Lung (tissue), 12 donors: Measurements from ENCODE around the gene LPAR3. TPM values are rescaled to one million over a fixed set of nuclear protein-coding genes. Genes with fewer than 3 reads are reported as not detected.

Source experiments
- ATAC-seq: fragments of 200-7000 bp; cut with Tn5 transposase; one replicate; pipeline ENCODE4 v1.9.1; 2020; ENCODE audit warnings: moderate number of reproducible peaks; ENCODE audit not compliant: insufficient read depth, low FRiP score
- DNase-seq, 3 donors: peaks; one replicate each; pipeline ENCODE4 v3.0.0-alpha.2; 2013 to 2017
- H3K27ac ChIP-seq, 2 donors: one replicate each; pipeline ENCODE4 v1.5.1; 2013; ENCODE audit warnings: mild to moderate bottlenecking in 2 of 2, moderate library complexity in 2 of 2, control low read depth in 1 of 2, inconsistent platforms in 1 of 2, low read depth in 1 of 2, low read length in 1 of 2
- H3K27me3 ChIP-seq, 3 donors: one replicate each; pipeline ENCODE4 v1.5.1; 2013; ENCODE audit warnings: low read length in 2 of 3; ENCODE audit not compliant: control insufficient read depth in 3 of 3, insufficient read depth in 3 of 3
- H3K36me3 ChIP-seq, 4 donors: one replicate each; pipeline ENCODE4 v1.5.1; 2013; ENCODE audit warnings: low read length in 4 of 4, mild to moderate bottlenecking in 1 of 4, moderate library complexity in 1 of 4; ENCODE audit not compliant: control insufficient read depth in 4 of 4, insufficient read depth in 4 of 4
- H3K4me1 ChIP-seq, 5 donors: one replicate each; pipeline ENCODE4 v1.5.1; 2013; ENCODE audit warnings: low read length in 5 of 5, mild to moderate bottlenecking in 2 of 5, moderate library complexity in 1 of 5; ENCODE audit not compliant: control insufficient read depth in 5 of 5, insufficient read depth in 5 of 5
- H3K4me3 ChIP-seq: one replicate; pipeline ENCODE4 v1.5.1; 2013; ENCODE audit warnings: mild to moderate bottlenecking, control low read depth, moderate library complexity
- H3K9ac ChIP-seq, 2 donors: one replicate each; pipeline ENCODE4 v1.5.1; 2013; ENCODE audit warnings: low read length in 2 of 2, control low read depth in 1 of 2; ENCODE audit not compliant: insufficient read depth in 1 of 2
- H3K9me3 ChIP-seq, 4 donors: one replicate each; pipeline ENCODE4 v1.5.1; 2013; ENCODE audit warnings: low read length in 3 of 4, mild to moderate bottlenecking in 1 of 4, moderate library complexity in 1 of 4; ENCODE audit not compliant: control insufficient read depth in 4 of 4, insufficient read depth in 3 of 4
- WGBS, 2 donors: extraction: QIAGEN DNeasy Blood & Tissue Kit; methylation state at CpG; one replicate each; pipeline ENCODE4 v1.1.7; 2013; 5-methylcytosine and 5-hydroxymethylcytosine counted together
- polyA plus RNA-seq, 2 donors: library from polyadenylated mRNA; stranded (reverse); fragments of 200-250 nt; gene quantifications; one replicate each; pipeline ENCODE4 v1.2.1, GENCODE V29; 2013
- total RNA-seq, 2 donors: library from RNA; depleted of rRNA in 1 of 2; stranded (reverse); fragments of >200 nt in 1 of 2; gene quantifications; one replicate each; pipeline ENCODE4 v1.2.1, GENCODE V29; 2014 to 2021
- TF ChIP-seq, protein P1 (sequence below): IDR thresholded peaks from 2 replicates; pipeline ENCODE4 v1.5.1; 2012; ENCODE audit warnings: mild to moderate bottlenecking; ENCODE audit errors: control extremely low read depth, extremely low read depth
- donor health status: control.
- donor health status: control.
- donor health status: Bipolar disorder and iron deficiency.
- donor health status: healthy.
- donor health status: DM: yes; HTN: yes; CAD: no.

The LPAR3 gene
- total and polyA plus RNA-seq, 4 donors, result 0.98 to 8.3 (median 5.3) TPM

DNA sequence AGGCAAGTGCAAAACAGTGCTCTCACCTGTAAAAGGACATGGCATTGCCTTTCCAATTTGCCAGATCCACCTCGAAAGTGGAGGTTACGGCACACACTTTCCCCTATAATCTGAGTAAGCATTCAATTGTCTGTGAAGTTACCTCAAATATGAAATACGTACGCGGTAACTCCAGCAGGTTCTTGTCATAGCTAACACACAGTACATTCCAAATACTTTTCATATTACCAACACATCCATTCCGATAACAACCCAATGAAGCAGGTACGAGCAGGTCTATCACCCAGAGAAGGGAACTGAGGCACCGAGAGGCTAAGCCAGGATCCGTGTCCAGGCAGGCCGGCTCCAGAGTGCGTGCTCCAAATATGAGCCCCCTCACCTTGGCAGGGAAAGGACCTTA lies 46.8 kb upstream of the LPAR3 start:
- no peak overlapping the region for H3K27ac ChIP-seq
- peaks cover 0 to 3% (median under 1%) of the 10 kb centered on the region in 5 donors for H3K4me1 ChIP-seq
- H3K9me3 ChIP-seq, result no peaks in the 10 kb centered on the region
- H3K9ac ChIP-seq, result no peak overlapping the region
- H3K4me3 ChIP-seq, result no peak overlapping the region
- ATAC-seq, result no peak
- TF ChIP-seq, protein P1, sequence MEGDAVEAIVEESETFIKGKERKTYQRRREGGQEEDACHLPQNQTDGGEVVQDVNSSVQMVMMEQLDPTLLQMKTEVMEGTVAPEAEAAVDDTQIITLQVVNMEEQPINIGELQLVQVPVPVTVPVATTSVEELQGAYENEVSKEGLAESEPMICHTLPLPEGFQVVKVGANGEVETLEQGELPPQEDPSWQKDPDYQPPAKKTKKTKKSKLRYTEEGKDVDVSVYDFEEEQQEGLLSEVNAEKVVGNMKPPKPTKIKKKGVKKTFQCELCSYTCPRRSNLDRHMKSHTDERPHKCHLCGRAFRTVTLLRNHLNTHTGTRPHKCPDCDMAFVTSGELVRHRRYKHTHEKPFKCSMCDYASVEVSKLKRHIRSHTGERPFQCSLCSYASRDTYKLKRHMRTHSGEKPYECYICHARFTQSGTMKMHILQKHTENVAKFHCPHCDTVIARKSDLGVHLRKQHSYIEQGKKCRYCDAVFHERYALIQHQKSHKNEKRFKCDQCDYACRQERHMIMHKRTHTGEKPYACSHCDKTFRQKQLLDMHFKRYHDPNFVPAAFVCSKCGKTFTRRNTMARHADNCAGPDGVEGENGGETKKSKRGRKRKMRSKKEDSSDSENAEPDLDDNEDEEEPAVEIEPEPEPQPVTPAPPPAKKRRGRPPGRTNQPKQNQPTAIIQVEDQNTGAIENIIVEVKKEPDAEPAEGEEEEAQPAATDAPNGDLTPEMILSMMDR, result no peak
- no peaks in the 10 kb centered on the region for H3K27me3 ChIP-seq
- DNase-seq, result no peak
- no peaks in the 10 kb centered on the region for H3K36me3 ChIP-seq
- WGBS, 2 donors, result 95 to 96% methylated on average over 11 of the region's 11 CpGs

DNA sequence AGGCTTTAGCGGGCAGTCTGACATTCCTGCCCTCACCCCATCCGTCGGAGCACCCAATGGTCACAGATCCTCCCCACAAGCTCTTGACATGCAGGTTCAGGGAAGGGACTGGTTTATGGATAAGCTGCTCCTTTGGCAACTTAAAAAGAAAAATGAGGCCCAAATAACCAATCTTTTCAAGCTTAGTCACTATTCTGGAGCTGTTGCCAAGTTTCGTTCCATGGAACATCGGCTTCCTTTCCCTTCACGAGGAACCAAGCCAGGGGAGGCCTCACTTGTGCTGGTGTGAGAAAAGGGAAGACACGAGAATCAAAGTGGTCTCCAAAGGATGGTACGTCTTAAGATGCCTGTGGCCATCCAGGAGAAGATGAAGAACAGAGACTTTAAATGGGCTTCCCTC lies 46.1 kb upstream of the LPAR3 start:
- peaks cover 0 to 8% (median 1%) of the 10 kb centered on the region in 5 donors for H3K4me1 ChIP-seq
- WGBS, 2 donors, result 77 to 80% methylated on average over 8 of the region's 8 CpGs
- ATAC-seq, result no peak
- no peaks in the 10 kb centered on the region for H3K27me3 ChIP-seq
- no peak overlapping the region for H3K9ac ChIP-seq
- H3K9me3 ChIP-seq, result no peaks in the 10 kb centered on the region
- H3K27ac ChIP-seq, result no peak overlapping the region
- H3K4me3 ChIP-seq, result no peak overlapping the region
- peak in 1 of 3 donors; percentile 13 for DNase-seq
- no peaks in the 10 kb centered on the region for H3K36me3 ChIP-seq
- TF ChIP-seq, protein P1, result no peak

DNA sequence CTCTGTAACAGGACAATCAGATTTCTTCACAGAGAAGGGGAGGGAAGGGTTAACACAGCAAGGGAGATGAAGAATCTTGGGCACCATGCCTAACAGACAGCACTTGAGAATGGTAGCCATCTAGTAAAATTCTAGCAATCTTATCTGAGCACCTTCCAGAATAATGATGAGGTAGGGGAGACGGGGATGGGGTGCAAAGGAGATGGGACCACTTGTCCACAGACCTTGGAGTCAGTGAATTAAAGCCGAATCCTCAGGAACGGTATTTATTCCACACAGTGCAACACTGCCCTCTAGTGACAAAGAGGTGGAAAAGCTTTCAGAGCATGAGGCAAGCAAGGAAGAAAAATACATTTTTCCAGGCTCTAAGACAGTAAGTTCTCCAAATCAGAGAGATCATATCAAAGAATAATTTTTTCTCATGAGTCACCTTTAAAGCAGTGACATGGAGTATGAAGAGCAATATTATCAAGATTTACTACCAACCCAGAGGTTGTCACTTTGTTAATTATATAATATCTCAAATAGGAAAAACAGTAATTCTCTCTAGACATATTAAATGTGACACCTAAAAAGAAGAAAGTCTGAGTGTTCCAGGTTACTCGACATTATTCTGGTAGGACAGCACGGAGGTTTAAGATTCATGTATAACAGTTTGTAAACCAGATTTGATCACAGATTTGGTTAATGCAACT lies 43.3 kb upstream of the LPAR3 start:
- 3% methylated on average over 5 of the region's 5 CpGs for WGBS, 2 donors
- Histone ChIP-seq H3K9ac (no peak overlapping the region), H3K27ac (no peak overlapping the region), H3K9me3 (no peaks in the 10 kb centered on the region), H3K4me3 (no peak overlapping the region), H3K27me3 (no peaks in the 10 kb centered on the region), H3K36me3 (no peaks in the 10 kb centered on the region), H3K4me1 (peaks cover 0 to 8% (median 0%) of the 10 kb centered on the region in 5 donors)
- TF ChIP-seq, protein P1, result peak; percentile 84
- peak; percentile 86 for ATAC-seq
- peak; percentile 56 to 89 (median 86) for DNase-seq
